HG03066 (cell line): ENCODE data around the gene AK9.
"Not testable (repeated sequence)": the region's sequence is repeated elsewhere in the genome, so short reads cannot be mapped to it uniquely, and the experiment has no call there.

Experiments
- ATAC-seq: cut with Tn5 transposase; IDR thresholded peaks from one replicate; pipeline ENCODE4 v1.9.1; 2021; ENCODE audit warnings: low read depth; ENCODE audit not compliant: unreplicated experiment

Gene AK9

DNA sequence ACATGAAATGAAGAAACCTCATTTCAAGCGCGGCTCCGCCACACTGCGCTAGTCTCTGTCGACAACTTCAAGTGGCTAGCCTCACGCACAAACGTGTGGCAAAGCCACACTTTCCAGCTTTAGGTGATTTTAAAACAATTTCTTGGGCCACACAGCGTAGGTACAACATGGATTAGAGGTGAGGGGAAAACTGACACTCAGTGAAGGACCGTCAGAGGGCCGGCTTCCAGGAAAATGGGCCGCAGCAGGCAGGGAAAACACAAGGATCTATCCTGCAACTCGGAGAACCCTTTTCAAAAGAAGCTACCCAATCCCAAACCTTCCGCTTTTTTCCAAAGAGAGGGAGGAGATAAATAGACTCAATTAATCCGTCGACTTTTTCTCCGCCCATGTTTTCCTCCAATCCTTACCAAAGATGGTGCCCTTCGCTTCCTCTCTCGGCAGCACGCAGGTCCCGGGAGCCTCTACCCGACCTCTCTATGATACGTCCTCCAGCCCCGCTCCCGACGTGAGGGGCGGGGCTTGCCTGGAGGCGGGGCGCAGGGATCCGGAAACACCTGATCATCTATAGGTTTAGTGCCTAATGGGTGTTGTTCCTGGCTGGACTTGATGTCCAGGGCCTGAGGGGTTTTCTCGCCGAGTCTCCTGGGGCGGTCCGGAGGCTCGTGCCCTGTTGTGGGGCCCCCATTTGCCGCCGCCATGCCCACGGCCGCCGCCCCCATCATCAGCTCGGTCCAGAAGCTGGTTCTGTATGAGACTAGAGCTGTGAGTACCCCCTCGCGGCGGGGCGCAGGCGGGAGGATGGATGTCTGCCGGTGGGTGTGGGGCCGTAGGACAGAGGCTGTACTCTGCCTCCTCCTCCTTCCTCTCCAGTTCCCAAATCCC, at the start of gene AK9, which contains the start of gene FIG4:
TSS of gene AK9 (minus strand) at position 466 of the 885 bp plus-strand sequence. CDS start 15,457 bp downstream, outside the sequence.
TSS of gene FIG4 (plus strand) at position 560 of the 885 bp plus-strand sequence. CDS start at position 700, 140 bp downstream.
- ATAC-seq: peak; percentile 95

DNA sequence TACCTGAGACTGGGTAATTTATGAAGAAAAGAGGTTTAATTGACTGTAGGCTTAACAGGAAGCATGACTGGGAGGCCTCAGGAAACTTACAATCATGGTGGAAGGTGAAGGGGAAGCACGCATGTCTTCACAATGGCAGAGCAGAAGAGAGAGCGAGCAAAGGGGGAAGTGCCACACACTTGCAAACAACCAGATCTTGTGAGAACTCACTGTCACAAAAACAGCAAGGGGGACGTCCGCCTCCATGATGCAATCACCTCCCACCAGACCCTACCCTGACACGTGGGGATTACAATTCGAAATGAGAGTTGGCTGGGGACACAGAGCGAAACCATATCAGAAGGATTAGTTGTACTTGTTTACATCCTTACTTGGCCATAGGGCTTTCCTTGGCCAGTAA, 49.8 kb upstream of the AK9 start:
- no peak for ATAC-seq

GRCh38 chr6:109739686-109740085, 48.7 kb upstream of the AK9 start:
- no peak for ATAC-seq

DNA sequence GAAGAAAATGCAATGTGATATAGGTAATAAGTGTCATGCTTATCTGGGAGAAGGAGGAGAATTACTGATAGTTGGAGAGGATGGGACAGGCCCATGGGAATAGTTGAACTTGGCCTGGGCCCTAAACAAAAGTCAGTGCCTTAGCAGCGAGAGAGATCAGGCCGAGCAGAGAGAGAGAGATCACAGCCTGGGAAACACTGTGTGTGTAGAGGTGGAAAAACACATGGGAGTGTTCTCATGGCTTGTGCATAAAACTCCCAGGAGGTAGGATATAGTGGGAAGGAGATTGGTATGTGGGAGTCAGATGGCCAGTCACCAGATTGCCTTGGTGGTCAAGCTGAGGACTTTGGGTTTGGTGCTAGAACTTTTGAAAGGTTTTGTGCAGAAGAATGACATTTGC, 47.7 kb upstream of the AK9 start:
- ATAC-seq: no peak

GRCh38 chr6:109738255-109738654, 47.3 kb upstream of the AK9 start:
- ATAC-seq: no peak

- ATAC-seq: no peak
These were observed 45.4 kb upstream of the AK9 start for GRCh38 chr6:109736273-109737025.

DNA sequence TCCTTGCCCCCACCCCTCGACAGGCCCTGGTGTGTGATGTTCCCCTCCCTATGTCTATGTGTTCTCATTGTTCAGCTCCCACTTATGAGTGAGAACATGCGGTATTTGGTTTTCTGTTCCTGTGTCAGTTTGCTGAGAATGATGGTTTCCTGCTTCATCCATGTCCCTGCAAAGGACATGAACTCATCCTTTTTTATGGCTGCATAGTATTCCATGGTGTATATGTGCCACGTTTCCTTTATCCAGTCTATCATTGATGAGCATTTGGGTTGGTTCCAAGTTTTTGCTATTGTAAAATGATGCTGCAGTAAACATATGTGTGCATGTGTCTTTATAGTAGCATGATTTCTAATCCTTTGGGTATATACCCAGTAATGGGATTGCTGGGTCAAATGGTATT, 34.2 kb upstream of the AK9 start:
- ATAC-seq: not testable (repeated sequence)

GRCh38 chr6:109722564-109723254, 31.7 kb upstream of the AK9 start:
- ATAC-seq: no peak

DNA sequence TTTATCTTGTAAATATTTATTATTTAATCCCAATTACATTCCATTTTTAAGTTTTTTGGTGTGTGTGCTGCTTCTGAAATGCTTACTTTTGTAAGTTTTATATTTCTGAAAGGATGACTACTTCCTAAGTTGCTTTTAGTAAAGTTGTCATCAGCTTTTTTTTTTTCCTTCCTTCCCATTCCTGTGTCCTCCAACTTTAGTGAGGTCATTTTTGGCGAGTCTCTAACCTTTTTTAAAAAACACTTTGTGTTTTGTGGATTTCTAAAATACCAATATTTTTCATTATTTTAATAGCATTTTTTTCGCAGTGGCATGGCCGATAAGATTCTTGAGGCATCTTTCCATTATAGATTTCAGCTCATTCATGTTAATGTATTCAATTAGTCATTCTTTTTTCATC, 31.0 kb upstream of the AK9 start:
- no peak for ATAC-seq

- no peak for ATAC-seq
These were observed 29.3 kb upstream of the AK9 start for GRCh38 chr6:109720311-109720710.

DNA sequence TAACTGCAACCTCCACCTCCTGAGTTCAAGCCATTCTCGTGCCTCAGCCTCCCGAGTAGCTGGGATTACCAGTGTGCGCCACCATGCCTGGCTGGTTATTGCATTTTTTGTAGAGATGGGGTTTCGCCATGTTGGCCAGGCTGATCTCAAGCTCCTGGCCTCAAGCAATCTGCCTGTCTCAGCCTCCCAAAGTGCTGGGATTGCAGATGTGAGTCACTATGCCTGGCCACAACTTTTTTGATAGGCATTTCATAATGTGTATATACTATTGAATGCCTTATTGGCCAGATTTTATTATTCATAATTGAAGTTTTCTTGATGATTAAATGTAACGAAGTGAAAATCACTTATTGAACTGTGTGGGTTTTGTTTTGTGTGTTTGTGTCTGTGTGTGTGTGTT, 28.0 kb upstream of the AK9 start:
- no peak for ATAC-seq

GRCh38 chr6:109717971-109718370, 27.0 kb upstream of the AK9 start:
- ATAC-seq: no peak

DNA sequence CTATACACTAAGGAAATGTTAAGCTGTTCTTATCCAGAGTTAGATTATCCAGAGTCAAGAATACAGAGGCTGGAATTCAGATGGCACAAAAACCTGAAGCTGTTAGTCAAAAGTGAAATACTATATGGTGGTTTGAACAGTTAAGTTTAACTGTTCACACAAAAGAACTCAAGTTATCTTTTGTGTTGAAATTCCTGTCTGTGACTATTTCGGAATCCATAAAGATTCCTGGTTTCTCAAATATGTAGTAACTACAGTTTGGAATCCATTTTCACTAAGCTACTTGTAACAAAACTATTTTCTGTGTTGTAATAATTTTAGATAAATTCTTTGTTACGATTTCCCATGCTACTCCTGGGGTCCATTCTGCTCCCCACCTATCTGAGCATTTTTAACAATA, 24.6 kb upstream of the AK9 start:
- no peak for ATAC-seq

GRCh38 chr6:109714611-109715010, 23.6 kb upstream of the AK9 start:
- ATAC-seq: no peak

GRCh38 chr6:109714166-109714565, 23.2 kb upstream of the AK9 start:
- ATAC-seq: no peak

DNA sequence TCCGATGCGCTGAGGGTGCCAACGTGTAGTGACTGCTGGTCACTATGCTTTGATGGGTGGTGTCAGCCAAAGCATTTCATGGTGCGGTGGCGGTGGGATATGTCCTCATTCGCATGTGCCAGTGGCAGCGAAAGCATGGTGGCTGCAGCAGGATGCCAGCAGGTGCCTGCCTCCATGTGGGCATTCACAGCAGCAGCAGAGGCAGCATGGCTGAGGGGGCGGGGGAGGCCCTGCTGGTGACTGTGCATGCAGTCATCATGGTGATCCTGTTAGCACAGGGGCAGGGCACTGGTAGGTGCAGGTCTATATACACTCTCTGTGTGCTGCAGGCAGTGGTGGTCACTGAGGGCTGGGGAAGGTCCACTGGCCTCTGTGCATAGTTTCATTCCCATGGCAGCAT, 22.1 kb upstream of the AK9 start:
- no peak for ATAC-seq

- not testable (repeated sequence) for ATAC-seq
These were observed 17.1 kb upstream of the AK9 start for GRCh38 chr6:109708099-109708498.

- ATAC-seq: no peak
These were observed 15.5 kb upstream of the AK9 start for GRCh38 chr6:109706513-109706912.

- peak; percentile 91 for ATAC-seq
These were observed 14.3 kb upstream of the AK9 start for GRCh38 chr6:109705258-109705657.

DNA sequence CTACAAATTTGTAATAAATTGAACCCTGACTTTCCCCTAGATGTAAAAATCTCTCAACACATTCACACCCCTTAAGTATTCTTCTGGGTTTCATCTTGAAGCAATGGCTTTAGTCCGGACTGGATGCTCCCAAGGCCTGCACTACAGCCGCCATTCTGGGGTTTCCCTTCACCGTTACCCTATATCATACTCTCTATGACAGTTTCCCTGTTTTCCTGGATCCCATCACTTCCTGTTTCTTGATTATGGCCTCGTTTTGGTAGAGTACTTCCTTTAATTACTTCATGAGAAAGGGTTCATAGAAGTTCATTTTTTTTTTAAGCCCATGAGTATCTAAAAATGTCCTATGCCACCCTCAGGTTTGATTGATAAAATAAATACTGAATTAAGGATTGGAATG, 11.8 kb upstream of the AK9 start:
- ATAC-seq: no peak

- ATAC-seq: no peak
These were observed 10.8 kb upstream of the AK9 start for GRCh38 chr6:109701774-109702173.
